ENCODE data around the gene NAPA.

Gene NAPA

GRCh38 chr19:47494729-47495128 is 20.1 kb downstream of the NAPA start:
- TF ChIP-seq GABPA (IDR thresholded peaks at IDR 0.05; ENCODE audit: low read depth) (no peak), CTCF (IDR thresholded peaks at IDR 0.05; ENCODE audit: insufficient read depth, low read length) (no peak), SPI1 (IDR thresholded peaks at IDR 0.05; ENCODE audit: borderline replicate concordance, low read depth) (peak; percentile 27; the same call in 1 of the 2 replicates), POLR2AphosphoS5 (IDR thresholded peaks at IDR 0.05; ENCODE audit: low read depth) (0 out of 2 replicates have a peak, but pooled peaks have one; percentile 41), REST (IDR thresholded peaks at IDR 0.05; ENCODE audit: insufficient replicate concordance, low read depth) (no peak)

GRCh38 chr19:47494211-47494547 is 20.7 kb downstream of the NAPA start:
- TF ChIP-seq POLR2AphosphoS5 (IDR thresholded peaks at IDR 0.05; ENCODE audit: low read depth): no peak
- TF ChIP-seq SPI1 (IDR thresholded peaks at IDR 0.05; ENCODE audit: borderline replicate concordance, low read depth): no peak
- no peak for TF ChIP-seq REST (IDR thresholded peaks at IDR 0.05; ENCODE audit: insufficient replicate concordance, low read depth)
- TF ChIP-seq GABPA (IDR thresholded peaks at IDR 0.05; ENCODE audit: low read depth): no peak
- no peak for TF ChIP-seq CTCF (IDR thresholded peaks at IDR 0.05; ENCODE audit: insufficient read depth, low read length)
- H3K27ac ChIP-seq (replicated peaks): no peak overlapping the region
- H3K4me3 ChIP-seq (replicated peaks; ENCODE audit: insufficient read depth, low read length): no peak overlapping the region
- DNase-seq (ENCODE audit: low read depth in 1 of 2, low spot score in 1 of 2): no peak
- H3K27me3 ChIP-seq (ENCODE audit: insufficient read depth, poor library complexity, severe bottlenecking): no peaks in the 10 kb centered on the region

More at GRCh38 chr19:47494729-47495128, 20.1 kb downstream of the NAPA start:
- no peak for DNase-seq (ENCODE audit: low read depth in 1 of 2, low spot score in 1 of 2)
- Histone ChIP-seq H3K4me3 (replicated peaks; ENCODE audit: insufficient read depth, low read length) (no peak overlapping the region), H3K27ac (replicated peaks) (no peak overlapping the region), H3K27me3 (ENCODE audit: insufficient read depth, poor library complexity, severe bottlenecking) (no peaks in the 10 kb centered on the region)

GRCh38 chr19:47493378-47494210 is 21.3 kb downstream of the NAPA start:
- H3K27ac ChIP-seq (replicated peaks): no peak overlapping the region
- H3K4me3 ChIP-seq (replicated peaks; ENCODE audit: insufficient read depth, low read length): no peak overlapping the region
- no peak for DNase-seq (ENCODE audit: low read depth in 1 of 2, low spot score in 1 of 2)
- H3K27me3 ChIP-seq (ENCODE audit: insufficient read depth, poor library complexity, severe bottlenecking): no peaks in the 10 kb centered on the region
- TF ChIP-seq REST (IDR thresholded peaks at IDR 0.05; ENCODE audit: insufficient replicate concordance, low read depth) (no peak), POLR2AphosphoS5 (IDR thresholded peaks at IDR 0.05; ENCODE audit: low read depth) (no peak), CTCF (IDR thresholded peaks at IDR 0.05; ENCODE audit: insufficient read depth, low read length) (no peak), GABPA (IDR thresholded peaks at IDR 0.05; ENCODE audit: low read depth) (no peak), SPI1 (IDR thresholded peaks at IDR 0.05; ENCODE audit: borderline replicate concordance, low read depth) (no peak)
